Smooth muscle cell of the brain vasculature (primary cell): ENCODE results near the gene TRIM65.
"Not testable (repeated sequence)": the region's sequence is repeated elsewhere in the genome, so short reads cannot be mapped to it uniquely, and the experiment has no call there.

ENCODE experiments used
- DNase-seq: peaks from one replicate; pipeline ENCODE4 v3.0.0-alpha.2; 2012; ENCODE audit warnings: low read depth, low spot score

TRIM65 gene

DNA sequence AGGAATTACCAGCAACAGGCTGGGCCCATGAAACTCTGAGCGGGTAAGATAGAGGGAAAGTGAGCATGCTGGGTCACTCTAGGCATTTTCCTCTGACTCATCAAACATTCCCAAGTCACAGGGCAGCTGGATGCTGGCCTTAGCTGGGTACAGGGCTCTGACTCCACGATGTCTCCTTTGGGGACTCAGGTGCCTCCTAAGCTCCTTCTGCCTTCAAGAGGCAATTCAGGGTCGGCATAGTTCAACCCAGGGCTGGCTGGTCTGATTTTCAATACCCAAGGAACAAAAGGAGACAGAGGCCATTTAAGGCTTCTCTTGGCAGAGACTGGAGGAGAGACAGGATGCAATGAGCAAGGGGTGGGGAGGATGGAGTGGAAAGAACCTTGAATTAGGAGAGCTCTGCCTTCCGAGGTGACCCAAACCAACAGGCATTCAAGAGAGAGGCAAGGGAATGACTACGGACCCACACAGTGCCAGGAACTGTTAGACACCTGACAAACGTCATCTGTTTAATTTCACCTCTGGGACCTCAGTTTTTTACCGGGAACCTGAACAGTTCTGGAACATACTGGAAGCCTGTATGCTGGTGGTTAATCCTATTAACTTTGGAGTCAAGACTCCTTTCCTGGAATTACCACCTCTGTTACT is 42.5 kb downstream of the TRIM65 start:
- no peak for DNase-seq

GRCh38 chr17:75853433-75853832 is 43.3 kb downstream of the TRIM65 start:
- no peak for DNase-seq

- DNase-seq = not testable (repeated sequence)
Observed at GRCh38 chr17:75851693-75851991, 45.1 kb downstream of the TRIM65 start.

DNA sequence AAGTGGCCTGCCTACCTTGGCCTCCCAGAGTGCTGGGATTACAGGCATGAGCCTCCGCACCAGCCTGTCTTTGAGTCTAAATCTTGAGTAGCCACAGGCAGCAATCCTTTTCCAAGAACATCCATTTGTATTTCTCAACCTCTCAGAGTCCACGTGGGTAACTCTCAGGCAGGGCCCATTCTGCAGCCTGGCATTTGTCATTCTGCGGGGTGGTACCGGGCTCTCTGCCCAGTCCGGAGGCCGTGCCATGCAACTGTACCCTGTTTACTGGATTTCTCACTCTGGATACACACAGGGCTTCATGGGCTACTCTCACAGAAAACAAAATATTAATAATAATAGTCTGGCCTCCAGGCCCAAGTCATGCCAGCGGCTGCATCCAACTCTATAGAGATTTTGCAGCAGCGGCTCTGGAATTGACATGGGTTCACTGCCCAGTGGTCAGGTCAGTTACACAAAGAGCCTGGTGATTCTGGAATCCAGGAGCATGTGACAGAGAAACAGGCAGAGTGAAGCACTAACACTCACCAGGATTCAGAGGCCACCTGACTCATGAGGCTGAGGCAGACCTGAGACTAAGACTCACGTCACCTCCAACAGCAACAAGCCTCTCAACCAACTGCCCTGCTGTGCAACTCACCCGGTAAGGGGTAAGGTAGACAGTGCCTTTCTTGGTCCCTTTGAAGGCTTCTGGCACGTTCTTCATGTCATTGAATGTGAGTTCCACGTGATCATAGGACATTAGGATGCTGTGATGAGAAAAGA is 45.6 kb downstream of the TRIM65 start:
- no peak for DNase-seq

- DNase-seq = no peak
Observed at GRCh38 chr17:75849724-75850123, 47.0 kb downstream of the TRIM65 start.

DNA sequence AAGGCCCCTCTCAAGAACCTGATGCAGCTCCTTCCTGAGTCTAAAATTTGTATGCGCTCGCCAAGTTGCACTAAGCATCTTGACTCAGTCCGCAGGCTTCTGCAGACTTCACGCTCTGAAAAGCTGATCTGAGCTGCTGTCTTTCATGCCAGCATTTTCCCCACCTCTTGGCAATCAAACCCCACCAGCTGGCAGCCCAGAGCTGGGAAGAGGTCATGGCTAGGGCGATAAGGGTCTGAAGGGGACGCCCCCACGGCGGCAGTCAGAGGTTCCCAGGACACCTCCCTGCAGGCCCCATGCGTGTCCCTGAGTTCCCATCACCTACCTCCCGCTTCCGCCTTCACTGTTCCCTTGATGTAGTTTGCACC is 47.5 kb downstream of the TRIM65 start:
- no peak for DNase-seq

GRCh38 chr17:75848523-75849278 is 48.0 kb downstream of the TRIM65 start:
- no peak for DNase-seq

DNA sequence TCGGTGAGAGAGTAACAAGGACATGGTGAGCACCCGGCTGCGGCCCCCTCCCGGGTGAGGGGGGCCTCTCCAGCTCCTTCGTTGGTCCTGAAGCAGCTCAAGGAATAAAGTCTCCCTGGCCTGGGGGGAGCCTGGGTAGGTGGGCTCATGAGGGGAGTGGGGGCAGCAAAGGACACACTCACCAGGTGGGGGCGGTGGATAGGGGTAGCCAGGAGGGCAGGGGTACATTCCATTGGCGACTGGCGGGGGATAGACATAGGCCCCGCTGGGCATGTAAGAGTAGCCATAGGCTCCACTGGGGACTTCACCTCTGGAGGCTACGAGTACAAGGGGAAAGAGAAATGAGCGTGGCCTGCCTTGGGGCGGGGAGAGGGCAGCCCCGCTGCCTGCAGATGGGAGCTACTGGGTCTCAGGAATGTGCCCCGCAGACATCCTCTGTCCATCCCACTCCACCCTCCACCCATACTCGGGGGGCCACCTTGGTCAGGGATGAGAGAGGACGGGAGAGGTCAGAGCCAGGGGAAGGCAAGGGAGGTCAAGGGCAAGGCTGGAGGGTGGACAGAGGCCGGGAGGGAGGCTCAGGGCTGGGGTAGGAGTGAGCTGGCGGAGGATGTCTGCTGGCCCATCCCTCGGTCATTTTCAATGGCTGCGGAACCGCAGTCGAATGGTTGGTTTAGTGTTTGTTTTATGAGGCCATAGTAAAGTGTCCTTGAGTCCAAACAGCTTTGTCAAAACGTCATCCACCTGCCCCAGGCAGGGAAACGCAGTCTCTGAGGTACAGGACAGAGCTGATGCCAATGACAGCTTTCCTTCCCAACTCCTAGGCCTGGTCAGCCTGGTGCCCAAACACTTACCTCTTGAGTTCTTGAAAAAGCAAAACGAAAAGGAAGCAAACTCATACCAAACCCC is 48.9 kb downstream of the TRIM65 start:
- no peak for DNase-seq

GRCh38 chr17:75846692-75847613 is 49.8 kb downstream of the TRIM65 start:
- DNase-seq = no peak

GRCh38 chr17:75845933-75846691 is 50.6 kb downstream of the TRIM65 start:
- no peak for DNase-seq

- DNase-seq = no peak
Observed at GRCh38 chr17:75845058-75845711, 51.6 kb downstream of the TRIM65 start.

- no peak for DNase-seq
Observed at GRCh38 chr17:75844530-75845057, 52.2 kb downstream of the TRIM65 start.

GRCh38 chr17:75843577-75844529 is 52.9 kb downstream of the TRIM65 start, which contains the start of gene UNC13D:
TSS of gene UNC13D (minus strand) at chr17:75844404. CDS start at chr17:75844337, 67 bp downstream.
- DNase-seq = no peak

DNA sequence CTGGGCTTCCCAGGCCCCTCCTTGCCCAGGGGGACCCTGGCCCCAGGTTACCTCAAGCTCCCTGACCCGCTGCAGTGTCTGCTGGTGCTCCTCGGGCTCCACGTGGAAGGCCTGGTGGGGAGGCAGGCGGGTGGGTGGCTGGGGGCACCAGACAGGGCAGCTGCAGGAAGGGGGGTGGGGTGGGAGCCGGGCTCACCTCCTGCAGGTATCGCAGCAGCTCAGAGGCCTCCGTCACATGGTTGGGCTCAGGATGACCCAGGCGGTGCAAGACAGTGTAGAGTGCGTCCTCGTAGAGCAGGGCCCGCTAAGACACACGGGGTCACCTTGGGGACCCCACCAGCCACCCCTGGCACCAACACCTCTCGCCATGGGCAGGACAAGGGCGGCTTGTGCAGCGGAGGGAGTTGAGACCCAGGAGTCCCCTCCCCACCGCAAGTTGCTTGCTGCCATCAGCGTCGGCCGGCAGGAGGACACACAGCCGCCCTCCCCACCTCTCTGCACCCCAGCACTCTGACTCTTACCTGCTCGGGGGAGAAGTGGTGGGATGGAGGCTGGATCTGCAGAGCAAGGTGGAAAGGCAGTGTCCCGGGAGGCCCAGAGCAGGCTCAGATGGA is 53.7 kb downstream of the TRIM65 start:
- no peak for DNase-seq

DNA sequence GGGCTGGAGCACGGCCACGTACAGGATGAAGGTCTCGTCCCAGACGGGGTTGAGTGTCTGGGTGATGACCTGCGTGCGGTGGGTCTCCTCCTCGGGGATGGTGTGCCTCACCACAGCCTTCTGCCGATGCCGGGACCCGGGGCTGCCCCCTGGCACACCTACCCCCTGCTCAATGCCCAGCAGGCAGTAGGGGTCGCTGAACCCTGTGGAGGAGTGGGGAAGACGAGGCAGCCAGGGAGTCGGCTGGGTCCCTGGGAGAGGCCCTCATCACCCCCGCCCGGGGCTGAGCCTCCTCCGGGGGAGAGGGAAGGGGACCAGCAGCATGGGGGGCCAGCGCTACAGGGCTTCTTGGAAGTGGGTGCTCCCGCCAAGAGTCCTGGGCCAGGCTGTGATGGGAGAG is 54.3 kb downstream of the TRIM65 start:
- DNase-seq = no peak

- no peak for DNase-seq
Observed at GRCh38 chr17:75840799-75841164, 56.0 kb downstream of the TRIM65 start.

DNA sequence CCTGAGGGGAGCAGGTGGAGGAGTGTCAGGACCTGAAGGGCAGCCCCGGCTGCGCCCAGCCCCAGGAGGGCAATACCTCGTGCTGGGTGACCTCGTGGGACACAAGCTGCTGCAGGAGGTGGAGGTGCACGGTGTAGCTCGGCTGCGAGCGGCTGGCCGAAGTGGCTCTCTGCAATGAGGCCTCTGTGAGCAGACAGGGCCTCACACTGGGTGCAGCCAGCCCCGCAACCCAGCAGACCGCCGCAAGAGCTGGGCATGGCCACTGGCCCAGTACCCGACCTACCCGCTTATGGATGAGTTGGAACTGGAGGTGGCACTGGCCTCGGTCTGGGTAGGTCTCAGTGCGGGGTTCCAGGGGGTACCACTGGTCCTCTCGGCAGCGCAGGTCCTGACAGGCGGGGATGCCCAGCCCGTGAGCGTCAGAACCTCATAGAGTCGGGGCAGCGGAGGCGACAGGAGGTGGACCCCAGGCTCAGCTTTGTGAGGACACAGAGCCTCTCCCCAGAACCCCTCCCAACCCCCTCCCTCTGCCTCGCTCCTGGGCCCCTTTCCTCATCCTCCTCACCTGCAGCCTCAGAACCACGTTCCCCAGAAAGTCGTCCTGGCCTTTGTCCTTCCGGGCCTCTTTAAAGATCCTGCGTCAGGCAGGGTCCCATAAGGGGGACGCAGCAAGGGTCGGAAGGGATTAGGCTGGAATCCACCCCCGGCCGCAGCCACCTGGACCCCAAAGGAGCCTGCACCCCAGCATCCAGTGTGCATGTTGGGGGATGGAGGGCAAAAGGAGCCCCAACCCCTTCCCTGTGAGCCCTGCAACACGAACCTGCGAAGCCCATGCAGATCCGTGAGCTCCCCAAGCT is 56.6 kb downstream of the TRIM65 start:
- DNase-seq = no peak
